Tibial nerve (tissue), 4 donors: Measurements from ENCODE around the gene MDFIC.

Experiments
- CTCF ChIP-seq, 5 experiments: fragments of 200-600 bp in 3 of 5; fragments of 450-650 bp in 2 of 5; sonication (generic) in 3 of 5; IDR thresholded peaks; one replicate each; pipeline ENCODE4 v1.5.1; 2016 to 2019; ENCODE audit warnings: antibody characterized with exemption in 5 of 5, mild to moderate bottlenecking in 3 of 5, moderate library complexity in 2 of 5
- EP300 ChIP-seq, 2 donors: sonication (generic); formaldehyde crosslinking; IDR thresholded peaks; one replicate each; pipeline ENCODE4 v1.6.1; 2017; ENCODE audit warnings: antibody characterized with exemption in 2 of 2, mild to moderate bottlenecking in 1 of 2

- TF ChIP-seq EP300 (IDR thresholded peaks at IDR 0.05) (no peak), CTCF (IDR thresholded peaks at IDR 0.05) (no peak)
These were observed 2.3 kb upstream of the MDFIC start for GRCh38 chr7:114919587-114919986.
